ENCODE data around the gene DIDO1.

DIDO1 gene

GRCh38 chr20:62896526-62896925 lies 29.8 kb downstream of the DIDO1 start:
- TF ChIP-seq CTCF (IDR thresholded peaks at IDR 0.05) = no peak

- no peak for TF ChIP-seq CTCF (IDR thresholded peaks at IDR 0.05)
These were observed 30.8 kb downstream of the DIDO1 start for GRCh38 chr20:62895539-62895938.

- TF ChIP-seq CTCF (IDR thresholded peaks at IDR 0.05) = no peak
These were observed 32.0 kb downstream of the DIDO1 start for GRCh38 chr20:62894261-62894660.

- TF ChIP-seq CTCF (IDR thresholded peaks at IDR 0.05) = no peak
These were observed 32.6 kb downstream of the DIDO1 start for GRCh38 chr20:62893700-62894099.

GRCh38 chr20:62892348-62893304 lies 33.7 kb downstream of the DIDO1 start:
- no peak for TF ChIP-seq CTCF (IDR thresholded peaks at IDR 0.05)

GRCh38 chr20:62891111-62891510 lies 35.2 kb downstream of the DIDO1 start:
- no peak for TF ChIP-seq CTCF (IDR thresholded peaks at IDR 0.05)

- TF ChIP-seq CTCF (IDR thresholded peaks at IDR 0.05) = no peak
These were observed 35.9 kb downstream of the DIDO1 start for GRCh38 chr20:62890444-62890843.

Measured in LNCAP (cell line).